ENCODE data around the gene MRPL46. TPM values are rescaled to one million over a fixed set of nuclear protein-coding genes. Genes with fewer than 3 reads are reported as not detected.

Gene MRPL46
- total RNA-seq, 2 experiments from 2014 or later, result 29.6 to 34.2 TPM

DNA sequence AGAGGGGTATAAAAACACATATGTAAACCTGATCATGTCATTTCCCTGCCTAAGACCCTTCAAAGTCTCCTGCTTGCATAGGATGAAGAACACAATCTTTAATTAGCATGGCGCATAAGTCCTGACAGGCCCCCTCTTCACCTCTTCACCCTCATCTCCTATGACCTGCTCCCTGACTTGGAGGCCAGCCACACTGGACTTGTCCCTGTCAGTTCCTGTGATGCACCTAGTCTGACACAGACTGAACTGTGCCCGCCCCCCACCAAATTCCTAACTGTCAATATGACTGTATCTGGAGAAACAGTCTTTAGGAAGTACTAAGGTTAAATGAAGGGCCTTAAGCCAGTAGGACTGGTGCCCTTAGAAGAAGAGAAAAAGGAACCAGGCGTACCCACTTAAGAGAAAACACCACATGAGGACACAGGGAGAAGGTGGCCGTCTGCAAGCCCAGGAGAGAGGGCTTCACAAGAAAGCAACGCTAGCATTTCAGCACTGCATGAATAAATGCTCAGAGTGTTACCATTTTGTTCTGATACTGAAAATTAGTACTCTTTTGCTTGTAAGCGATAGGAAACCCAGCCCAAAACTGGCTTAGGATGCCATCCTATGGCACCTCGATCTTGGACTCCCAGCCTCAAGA lies 34.0 kb downstream of the MRPL46 start:
- intact Hi-C loops (cut with micrococcal nuclease), result no loop called here
- ChIA-PET POLR2A (no interaction called here), CTCF (no interaction called here)
- no peaks in the 10 kb centered on the region for H3K36me3 Mint-ChIP-seq
- no peak for DNase-seq
- no peaks in the 10 kb centered on the region for H3K9me3 Mint-ChIP-seq
- no peaks in the 10 kb centered on the region for H3K4me1 Mint-ChIP-seq (ENCODE audit: low read depth)
- peaks cover 28% of the 10 kb centered on the region for H3K27me3 Mint-ChIP-seq
- H3K27ac Mint-ChIP-seq, result no peak overlapping the region
- H3K4me3 Mint-ChIP-seq, result no peak overlapping the region

- intact Hi-C loops (cut with micrococcal nuclease), result no loop called here
- DNase-seq, result no peak
- Mint-ChIP-seq H3K36me3 (no peaks in the 10 kb centered on the region), H3K9me3 (no peaks in the 10 kb centered on the region), H3K27ac (no peak overlapping the region), H3K4me3 (no peak overlapping the region), H3K27me3 (peaks cover 30% of the 10 kb centered on the region), H3K4me1 (ENCODE audit: low read depth) (no peaks in the 10 kb centered on the region)
- POLR2A ChIA-PET, result no interaction called here
- CTCF ChIA-PET, result interaction anchor here (0.7 to 1.1 kb wide), 2 partner anchors 11 to 19 kb away, joined by 3 read pairs; no protein-coding TSS in a partner anchor
Measured at GRCh38 chr15:88431441-88431840, 35.7 kb downstream of the MRPL46 start.

- Mint-ChIP-seq H3K4me1 (ENCODE audit: low read depth) (no peaks in the 10 kb centered on the region), H3K4me3 (no peak overlapping the region), H3K27ac (no peak overlapping the region), H3K9me3 (no peaks in the 10 kb centered on the region), H3K36me3 (no peaks in the 10 kb centered on the region), H3K27me3 (peaks cover 33% of the 10 kb centered on the region)
- POLR2A ChIA-PET, result no interaction called here
- intact Hi-C loops (cut with micrococcal nuclease), result no loop called here
- no peak for DNase-seq
- CTCF ChIA-PET, result interaction anchor here (1.1 kb wide), 1 partner anchor 20 kb away, joined by 3 read pairs; no protein-coding TSS in a partner anchor
Measured at GRCh38 chr15:88430051-88430450, 37.1 kb downstream of the MRPL46 start.

- no peaks in the 10 kb centered on the region for H3K36me3 Mint-ChIP-seq
- intact Hi-C loops (cut with micrococcal nuclease), result no loop called here
- no peak for DNase-seq
- ChIA-PET CTCF (no interaction called here), POLR2A (no interaction called here)
- peaks cover 37% of the 10 kb centered on the region for H3K27me3 Mint-ChIP-seq
- H3K4me1 Mint-ChIP-seq (ENCODE audit: low read depth), result no peaks in the 10 kb centered on the region
- H3K27ac Mint-ChIP-seq, result no peak overlapping the region
- H3K9me3 Mint-ChIP-seq, result no peaks in the 10 kb centered on the region
- H3K4me3 Mint-ChIP-seq, result no peak overlapping the region
Measured at GRCh38 chr15:88428805-88429605, 38.2 kb downstream of the MRPL46 start.

DNA sequence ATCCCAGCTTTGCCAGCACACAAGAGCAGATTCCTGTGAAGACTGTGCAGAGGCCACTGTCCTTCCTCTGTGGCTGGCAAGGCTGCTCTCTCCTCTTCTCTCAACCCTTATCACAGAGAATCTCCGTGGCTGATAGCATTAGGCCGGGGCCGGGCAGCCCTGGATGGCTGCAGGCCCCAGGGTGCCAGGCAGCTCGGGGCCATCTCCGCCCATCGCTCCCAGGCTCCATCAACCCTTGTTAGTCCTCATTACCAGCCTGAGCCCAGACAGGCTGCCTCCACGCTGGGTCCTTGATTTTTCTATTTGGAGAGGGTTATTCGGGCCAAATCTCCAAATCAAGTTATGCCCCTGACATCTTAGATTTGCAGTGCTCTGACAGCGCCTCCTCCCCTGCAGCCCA lies 39.1 kb downstream of the MRPL46 start:
- no peaks in the 10 kb centered on the region for H3K36me3 Mint-ChIP-seq
- ChIA-PET CTCF (no interaction called here), POLR2A (no interaction called here)
- H3K27me3 Mint-ChIP-seq, result peaks cover 39% of the 10 kb centered on the region
- H3K9me3 Mint-ChIP-seq, result no peaks in the 10 kb centered on the region
- H3K4me1 Mint-ChIP-seq (ENCODE audit: low read depth), result no peaks in the 10 kb centered on the region
- intact Hi-C loops (cut with micrococcal nuclease), result no loop called here
- no peak overlapping the region for H3K27ac Mint-ChIP-seq
- no peak overlapping the region for H3K4me3 Mint-ChIP-seq
- DNase-seq, result no peak

GRCh38 chr15:88426304-88426703 lies 40.9 kb downstream of the MRPL46 start:
- H3K4me3 Mint-ChIP-seq, result no peak overlapping the region
- H3K27me3 Mint-ChIP-seq, result peaks cover 40% of the 10 kb centered on the region
- intact Hi-C loops (cut with micrococcal nuclease), result no loop called here
- ChIA-PET CTCF (no interaction called here), POLR2A (no interaction called here)
- no peaks in the 10 kb centered on the region for H3K9me3 Mint-ChIP-seq
- H3K27ac Mint-ChIP-seq, result no peak overlapping the region
- no peak for DNase-seq
- H3K36me3 Mint-ChIP-seq, result no peaks in the 10 kb centered on the region
- H3K4me1 Mint-ChIP-seq (ENCODE audit: low read depth), result no peaks in the 10 kb centered on the region

DNA sequence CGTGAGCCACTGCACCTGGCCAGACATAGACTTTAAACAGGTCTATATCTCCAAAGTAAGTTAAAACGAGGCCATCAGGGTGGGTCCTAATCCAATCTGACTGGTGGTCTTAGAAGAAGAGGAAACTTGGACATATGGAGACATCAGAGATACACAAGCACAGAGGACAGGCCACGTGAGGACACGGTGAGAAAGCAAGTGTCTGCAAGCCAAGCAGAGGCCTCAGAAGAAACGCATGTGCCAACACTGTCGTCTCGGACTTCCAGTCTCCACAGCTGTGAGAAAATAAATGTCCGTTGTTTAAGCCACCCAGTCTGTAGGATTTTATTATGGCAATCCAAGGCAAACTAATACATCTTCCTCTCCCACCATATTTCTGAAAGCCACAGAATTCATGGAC lies 43.9 kb downstream of the MRPL46 start:
- CTCF ChIA-PET, result no interaction called here

DNA sequence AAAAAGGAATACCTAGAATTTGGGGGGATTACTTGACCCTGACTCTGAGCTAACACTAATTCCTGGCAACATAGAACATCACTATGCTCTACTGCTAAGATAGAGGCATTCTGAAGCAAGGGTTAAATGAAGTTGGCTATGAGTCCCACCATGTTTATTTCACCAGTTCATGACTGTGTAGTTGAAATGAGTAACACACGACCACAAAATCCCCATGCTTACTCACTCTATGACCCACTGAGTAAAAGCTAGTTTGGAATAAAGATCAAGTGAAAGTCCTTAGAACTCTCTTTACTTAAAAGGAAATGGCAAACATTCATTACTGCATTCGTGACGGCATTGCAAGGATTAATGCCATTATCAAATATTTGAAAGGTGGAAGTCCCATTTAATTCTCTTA lies 47.4 kb downstream of the MRPL46 start:
- no peaks in the 10 kb centered on the region for H3K36me3 Mint-ChIP-seq
- peaks cover 3% of the 10 kb centered on the region for H3K9me3 Mint-ChIP-seq
- intact Hi-C loops (cut with micrococcal nuclease), result loop anchor here (1.0 to 2.0 kb wide), 3 partner anchors 27 to 47 kb away; partner anchors contain the start of genes MRPL46 and MRPS11
- H3K27me3 Mint-ChIP-seq, result peaks cover 49% of the 10 kb centered on the region
- ChIA-PET CTCF (interaction anchor here (0.7 kb wide), 1 partner anchor 11 kb away, joined by 3 read pairs; no protein-coding TSS in a partner anchor), POLR2A (interaction anchor here (1.2 kb wide), 1 partner anchor 26 kb away, joined by 4 read pairs; no protein-coding TSS in a partner anchor)
- H3K4me1 Mint-ChIP-seq (ENCODE audit: low read depth), result peaks cover 16% of the 10 kb centered on the region
- no peak overlapping the region for H3K4me3 Mint-ChIP-seq
- H3K27ac Mint-ChIP-seq, result no peak overlapping the region
- DNase-seq, result no peak

More for the DNA sequence above, 43.9 kb downstream of the MRPL46 start:
- intact Hi-C loops (cut with micrococcal nuclease), result no loop called here
- POLR2A ChIA-PET, result no interaction called here
- peaks cover 43% of the 10 kb centered on the region for H3K27me3 Mint-ChIP-seq
- DNase-seq, result no peak
- no peaks in the 10 kb centered on the region for H3K36me3 Mint-ChIP-seq
- H3K4me3 Mint-ChIP-seq, result no peak overlapping the region
- peaks cover 16% of the 10 kb centered on the region for H3K4me1 Mint-ChIP-seq (ENCODE audit: low read depth)
- no peak overlapping the region for H3K27ac Mint-ChIP-seq
- peaks cover 3% of the 10 kb centered on the region for H3K9me3 Mint-ChIP-seq

Other genes with a start within 250 kb of the MRPL46 start
- gene NTRK3, start 210.6 kb downstream of the MRPL46 start, total RNA-seq, result under 1 TPM; 0.78 to 0.85 TPM
- gene MRPS11, start 320 bp upstream of the MRPL46 start, total RNA-seq, result 10 to 100 TPM; 54.9 to 56.4 TPM
- gene DET1, start 79.3 kb upstream of the MRPL46 start, total RNA-seq, result 1 to 10 TPM; 1.9 to 2.2 TPM
- gene AEN, start 154.0 kb upstream of the MRPL46 start, total RNA-seq, result 10 to 100 TPM; 55.5 to 55.7 TPM
- 10 to 100 TPM; 68.2 to 74.5 TPM for gene ISG20, start 171.6 kb upstream of the MRPL46 start, total RNA-seq

All from activated CD4-positive, alpha-beta memory T cell treated with anti-CD3 and anti-CD28 coated beads for 36 hours (primary cell).